Trophoblast cell (in vitro differentiated cells and primary cell): Measurements from ENCODE around the gene RBM12.

ENCODE experiments used
- DNase-seq, 2 donors: peaks; one replicate each; pipeline ENCODE4 v3.0.0-alpha.2; 2016
- H2AFZ ChIP-seq: 2 replicates; pipeline ENCODE4 v1.6.1; 2013; ENCODE audit warnings: low read length, moderate library complexity, mild to moderate bottlenecking; ENCODE audit not compliant: insufficient read depth, poor library complexity
- H2AK5ac ChIP-seq: 2 replicates; pipeline ENCODE4 v1.6.1; 2013; ENCODE audit warnings: mild to moderate bottlenecking, low read length
- H2BK120ac ChIP-seq: 2 replicates; pipeline ENCODE4 v1.6.1; 2013; ENCODE audit warnings: low read length, mild to moderate bottlenecking, moderate library complexity; ENCODE audit not compliant: insufficient read depth, poor library complexity
- H2BK12ac ChIP-seq: 2 replicates; pipeline ENCODE4 v1.6.1; 2013; ENCODE audit warnings: mild to moderate bottlenecking, low read length, moderate library complexity
- H2BK5ac ChIP-seq: 2 replicates; pipeline ENCODE4 v1.6.1; 2013; ENCODE audit warnings: low read length, low read depth, moderate library complexity, mild to moderate bottlenecking; ENCODE audit not compliant: poor library complexity
- H3K14ac ChIP-seq: 2 replicates; pipeline ENCODE4 v1.6.1; 2013; ENCODE audit warnings: mild to moderate bottlenecking, low read length
- H3K18ac ChIP-seq: 2 replicates; pipeline ENCODE4 v1.6.1; 2013; ENCODE audit warnings: mild to moderate bottlenecking, low read length
- H3K23ac ChIP-seq: 2 replicates; pipeline ENCODE4 v1.6.1; 2013; ENCODE audit warnings: low read length
- H3K27ac ChIP-seq: 2 replicates; pipeline ENCODE4 v1.5.1; 2013; ENCODE audit warnings: low read depth, mild to moderate bottlenecking, inconsistent platforms, low read length, moderate library complexity
- H3K27me3 ChIP-seq: 2 replicates; pipeline ENCODE4 v1.6.1; 2013; ENCODE audit warnings: inconsistent platforms, mild to moderate bottlenecking, low read length, moderate library complexity; ENCODE audit not compliant: insufficient read depth
- H3K36me3 ChIP-seq, 2 experiments: 1 replicate in 1 of 2; 2 replicates in 1 of 2; pipeline ENCODE4 v1.6.1; 2013; ENCODE audit warnings: low read length in 2 of 2, mild to moderate bottlenecking in 2 of 2, moderate library complexity in 1 of 2; ENCODE audit not compliant: insufficient read depth in 2 of 2, control insufficient read depth in 1 of 2
- H3K4ac ChIP-seq: 2 replicates; pipeline ENCODE4 v1.6.1; 2013; ENCODE audit warnings: low read depth, mild to moderate bottlenecking, low read length, moderate library complexity
- H3K4me1 ChIP-seq, 2 experiments: 1 replicate in 1 of 2; 2 replicates in 1 of 2; pipeline ENCODE4 v1.6.1; 2013; ENCODE audit warnings: low read length in 2 of 2, mild to moderate bottlenecking in 2 of 2, moderate library complexity in 1 of 2; ENCODE audit not compliant: insufficient read depth in 2 of 2, control insufficient read depth in 1 of 2
- H3K4me2 ChIP-seq: 2 replicates; pipeline ENCODE4 v1.6.1; 2013; ENCODE audit warnings: inconsistent platforms, mild to moderate bottlenecking, low read length, moderate library complexity
- H3K4me3 ChIP-seq: 2 replicates; pipeline ENCODE4 v1.5.1; 2013; ENCODE audit warnings: mild to moderate bottlenecking, low read depth, low read length, inconsistent platforms
- H3K79me1 ChIP-seq: one replicate; pipeline ENCODE4 v1.6.1; 2013; ENCODE audit warnings: low read length
- H3K79me2 ChIP-seq: 2 replicates; pipeline ENCODE4 v1.6.1; 2013; ENCODE audit warnings: low read length, mild to moderate bottlenecking; ENCODE audit not compliant: control insufficient read depth, insufficient read depth, poor library complexity
- H3K9ac ChIP-seq: 2 replicates; pipeline ENCODE4 v1.6.1; 2013; ENCODE audit warnings: mild to moderate bottlenecking, low read length
- H3K9me3 ChIP-seq: 2 replicates; pipeline ENCODE4 v1.6.1; 2013; ENCODE audit warnings: low read depth, mild to moderate bottlenecking, control low read depth, inconsistent platforms, low read length; ENCODE audit not compliant: insufficient read depth
- H4K12ac ChIP-seq: 2 replicates; pipeline ENCODE4 v1.6.1; 2013; ENCODE audit warnings: low read depth, mild to moderate bottlenecking, low read length, moderate library complexity
- H4K8ac ChIP-seq: 2 replicates; pipeline ENCODE4 v1.6.1; 2013; ENCODE audit warnings: low read depth, mild to moderate bottlenecking, low read length, moderate library complexity
- H4K91ac ChIP-seq: one replicate; pipeline ENCODE4 v1.6.1; 2013; ENCODE audit warnings: low read depth, mild to moderate bottlenecking, low read length, moderate library complexity
- WGBS: extraction: QIAGEN DNeasy Blood & Tissue Kit; methylation state at CpG from one replicate; pipeline ENCODE4 v1.1.7; 2013; ENCODE audit warnings: missing lambda C conversion rate; ENCODE audit not compliant: insufficient read length, insufficient coverage; ENCODE audit errors: extremely low coverage; 5-methylcytosine and 5-hydroxymethylcytosine counted together

RBM12 gene

DNA sequence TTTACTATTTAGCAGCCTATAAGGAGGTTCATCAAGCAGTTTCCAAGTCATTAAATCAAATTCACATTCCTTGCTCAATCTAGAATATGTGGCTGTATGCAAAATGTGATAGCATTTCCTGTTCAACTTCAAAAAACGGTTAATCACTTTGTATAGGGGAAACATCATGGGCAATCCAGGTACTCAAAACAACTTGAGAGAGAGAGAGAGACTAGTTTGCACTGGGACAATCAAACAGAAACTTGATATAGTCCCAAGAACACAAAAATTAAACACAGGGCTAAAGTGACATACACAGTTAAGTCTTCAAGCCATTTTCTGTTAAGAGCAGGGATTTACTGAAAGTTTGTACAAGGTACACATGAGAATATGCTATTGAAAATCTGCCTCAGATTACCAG is 7.4 kb downstream of the RBM12 start:
- no peaks in the 10 kb centered on the region for H3K9me3 ChIP-seq
- H4K12ac ChIP-seq: no peak overlapping the region
- no CpG with 5 or more reads among the region's 1 CpG for WGBS
- peaks cover 16% of the 10 kb centered on the region for H3K79me2 ChIP-seq
- no peaks in the 10 kb centered on the region for H3K79me1 ChIP-seq
- no peak overlapping the region for H3K14ac ChIP-seq
- no peaks in the 10 kb centered on the region for H3K27me3 ChIP-seq
- no peak overlapping the region for H2AK5ac ChIP-seq
- no peak overlapping the region for H2BK12ac ChIP-seq
- H3K27ac ChIP-seq: no peak overlapping the region
- H2BK5ac ChIP-seq: no peak overlapping the region
- H3K36me3 ChIP-seq: peaks cover 19 to 29% of the 10 kb centered on the region in 2 experiments
- H4K91ac ChIP-seq: no peak overlapping the region
- H3K18ac ChIP-seq: no peak overlapping the region
- peak overlapping the region; percentile 90 for H3K4ac ChIP-seq
- H4K8ac ChIP-seq: no peak overlapping the region
- no peak overlapping the region for H3K4me2 ChIP-seq
- H2AFZ ChIP-seq: no peak overlapping the region
- no peak overlapping the region for H3K23ac ChIP-seq
- H2BK120ac ChIP-seq: no peak overlapping the region
- peaks cover 0 to 4% of the 10 kb centered on the region in 2 experiments for H3K4me1 ChIP-seq
- H3K9ac ChIP-seq: no peak overlapping the region
- DNase-seq: no peak
- H3K4me3 ChIP-seq: no peak overlapping the region

DNA sequence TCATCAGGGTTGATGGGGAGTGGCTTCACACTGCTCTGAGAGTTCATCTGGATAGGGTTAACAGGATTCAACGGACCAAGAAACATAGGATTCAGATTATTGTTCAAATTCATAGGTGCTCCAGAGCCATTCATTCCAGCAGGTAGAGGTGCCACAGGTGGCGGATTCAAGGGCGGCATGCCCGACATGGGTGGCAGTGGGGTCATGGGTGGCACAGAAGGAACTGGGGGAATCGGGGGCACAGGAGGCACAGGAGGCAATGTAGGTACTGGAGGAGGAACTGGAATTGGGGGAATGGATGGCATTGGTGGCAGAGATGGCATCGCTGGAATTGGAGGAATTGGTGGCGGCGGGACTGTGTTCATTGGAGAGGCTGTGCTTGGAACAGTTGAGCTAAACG is 10.3 kb downstream of the RBM12 start:
- H3K23ac ChIP-seq: peak overlapping the region; percentile 22
- no peak overlapping the region for H4K91ac ChIP-seq
- WGBS: no CpG with 5 or more reads among the region's 9 CpGs
- H4K8ac ChIP-seq: no peak overlapping the region
- no peaks in the 10 kb centered on the region for H3K27me3 ChIP-seq
- peaks cover 19 to 29% of the 10 kb centered on the region in 2 experiments for H3K36me3 ChIP-seq
- no peak overlapping the region for H3K27ac ChIP-seq
- no peak overlapping the region for H2BK12ac ChIP-seq
- H3K9ac ChIP-seq: no peak overlapping the region
- H2AK5ac ChIP-seq: no peak overlapping the region
- no peak overlapping the region for H3K4me2 ChIP-seq
- H3K4ac ChIP-seq: peak overlapping the region; percentile 14
- H3K9me3 ChIP-seq: no peaks in the 10 kb centered on the region
- no peak overlapping the region for H2BK5ac ChIP-seq
- no peak overlapping the region for H3K14ac ChIP-seq
- no peaks in the 10 kb centered on the region for H3K79me1 ChIP-seq
- H3K4me1 ChIP-seq: no peaks in the 10 kb centered on the region
- DNase-seq: no peak
- H4K12ac ChIP-seq: no peak overlapping the region
- H3K18ac ChIP-seq: no peak overlapping the region
- H3K4me3 ChIP-seq: no peak overlapping the region
- H3K79me2 ChIP-seq: peaks cover 12% of the 10 kb centered on the region
- H2BK120ac ChIP-seq: no peak overlapping the region
- no peak overlapping the region for H2AFZ ChIP-seq

DNA sequence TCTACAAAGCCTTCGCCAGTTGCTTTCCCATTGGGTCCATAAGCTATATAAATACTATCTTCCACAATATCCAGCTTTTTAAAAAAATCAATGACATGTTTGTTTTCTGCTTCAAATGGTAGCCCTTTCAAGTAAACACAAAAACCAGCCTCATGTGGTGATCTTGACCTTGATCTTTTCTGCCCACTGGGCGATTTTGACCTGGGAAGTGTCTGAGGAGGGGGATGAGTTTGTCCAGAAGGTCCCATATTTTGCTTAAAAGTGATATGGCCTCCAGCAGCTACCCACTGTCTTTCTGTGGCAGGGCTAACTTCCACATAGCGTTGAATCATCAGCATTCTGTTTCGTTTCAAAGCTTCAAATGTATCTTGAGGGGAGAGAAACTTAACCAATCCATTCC is 10.8 kb downstream of the RBM12 start:
- no peak overlapping the region for H2BK5ac ChIP-seq

DNA sequence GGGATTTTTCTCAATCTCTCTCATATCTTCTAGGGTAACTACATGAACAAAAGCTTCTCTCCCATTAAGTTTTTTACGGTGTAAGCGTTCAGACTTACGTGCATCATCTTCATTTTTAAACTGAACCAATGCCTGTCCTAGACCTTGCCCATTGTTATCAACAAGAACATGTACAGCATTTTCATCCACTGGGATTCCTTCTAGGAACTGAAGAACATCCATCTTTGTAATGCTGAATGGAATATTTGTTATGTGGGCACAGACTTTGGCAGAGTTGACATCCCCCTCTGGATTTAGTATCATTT is 11.3 kb downstream of the RBM12 start:
- H3K36me3 ChIP-seq: peaks cover 17 to 29% of the 10 kb centered on the region in 2 experiments
- no peak overlapping the region for H2BK120ac ChIP-seq
- H3K79me1 ChIP-seq: no peaks in the 10 kb centered on the region
- no peak overlapping the region for H2BK12ac ChIP-seq
- H3K9ac ChIP-seq: no peak overlapping the region
- H3K4me1 ChIP-seq: no peaks in the 10 kb centered on the region
- H3K4me2 ChIP-seq: no peak overlapping the region
- H4K8ac ChIP-seq: no peak overlapping the region
- no peak overlapping the region for H3K23ac ChIP-seq
- no peak overlapping the region for H4K12ac ChIP-seq
- no peak overlapping the region for H2BK5ac ChIP-seq
- H3K27ac ChIP-seq: no peak overlapping the region
- H3K4me3 ChIP-seq: no peak overlapping the region
- H4K91ac ChIP-seq: no peak overlapping the region
- peak overlapping the region; percentile 64 for H3K4ac ChIP-seq
- WGBS: no CpG with 5 or more reads among the region's 3 CpGs
- H3K14ac ChIP-seq: no peak overlapping the region
- H3K27me3 ChIP-seq: no peaks in the 10 kb centered on the region
- no peak overlapping the region for H2AK5ac ChIP-seq
- DNase-seq: no peak
- H2AFZ ChIP-seq: no peak overlapping the region
- no peak overlapping the region for H3K18ac ChIP-seq
- H3K9me3 ChIP-seq: no peaks in the 10 kb centered on the region
- peaks cover 8% of the 10 kb centered on the region for H3K79me2 ChIP-seq

More for the DNA sequence above, 10.8 kb downstream of the RBM12 start:
- H4K91ac ChIP-seq: no peak overlapping the region
- WGBS: no CpG with 5 or more reads among the region's 4 CpGs
- peaks cover 19 to 29% of the 10 kb centered on the region in 2 experiments for H3K36me3 ChIP-seq
- no peaks in the 10 kb centered on the region for H3K79me1 ChIP-seq
- no peak for DNase-seq
- peaks cover 11% of the 10 kb centered on the region for H3K79me2 ChIP-seq
- no peak overlapping the region for H3K18ac ChIP-seq
- H3K9me3 ChIP-seq: no peaks in the 10 kb centered on the region
- H3K27me3 ChIP-seq: no peaks in the 10 kb centered on the region
- H4K12ac ChIP-seq: no peak overlapping the region
- H3K4me2 ChIP-seq: no peak overlapping the region
- no peak overlapping the region for H3K23ac ChIP-seq
- no peak overlapping the region for H2BK12ac ChIP-seq
- peak overlapping the region; percentile 54 for H3K4ac ChIP-seq
- H2AK5ac ChIP-seq: no peak overlapping the region
- H2BK120ac ChIP-seq: no peak overlapping the region
- no peak overlapping the region for H3K9ac ChIP-seq
- no peak overlapping the region for H3K14ac ChIP-seq
- no peak overlapping the region for H2AFZ ChIP-seq
- no peaks in the 10 kb centered on the region for H3K4me1 ChIP-seq
- H3K4me3 ChIP-seq: no peak overlapping the region
- no peak overlapping the region for H4K8ac ChIP-seq
- no peak overlapping the region for H3K27ac ChIP-seq
